Neural cell (in vitro differentiated cells): Measurements from ENCODE around the gene NAGLU. TPM values are rescaled to one million over a fixed set of nuclear protein-coding genes. Genes with fewer than 3 reads are reported as not detected.

Experiments
- H2AFZ ChIP-seq: fragments of 200-600, 300-800 bp; sonication (generic), shearing (Covaris generic); 2 replicates; pipeline ENCODE4 v1.6.0; 2014; ENCODE audit warnings: low read depth, mild to moderate bottlenecking, antibody characterized with exemption, low read length, moderate library complexity
- H3F3A ChIP-seq: fragments of 200-600 bp; shearing (Covaris generic); 2 replicates; pipeline ENCODE4 v1.6.1; 2016; ENCODE audit warnings: mild to moderate bottlenecking, moderate library complexity, mixed read lengths, antibody characterized with exemption, low read length; ENCODE audit not compliant: insufficient read depth, poor library complexity, severe bottlenecking
- H3K27ac ChIP-seq: fragments of 200-600, 300-800 bp; sonication (generic), shearing (Covaris generic); 2 replicates; pipeline ENCODE4 v1.5.1; 2014; ENCODE audit warnings: mild to moderate bottlenecking, low read length, moderate library complexity
- H3K27me3 ChIP-seq: fragments of 300-800, 200-600 bp; sonication (generic), shearing (Covaris generic); 2 replicates; pipeline ENCODE4 v1.6.0; 2014; ENCODE audit warnings: mild to moderate bottlenecking, low read depth, low read length, moderate library complexity; ENCODE audit not compliant: insufficient read depth
- H3K36me3 ChIP-seq: fragments of 300-800, 200-600 bp; sonication (generic), shearing (Covaris generic); 2 replicates; pipeline ENCODE4 v1.5.1; 2014; ENCODE audit warnings: mild to moderate bottlenecking, antibody characterized with exemption, low read length, moderate library complexity; ENCODE audit not compliant: insufficient read depth
- H3K4me2 ChIP-seq: fragments of 300-800, 200-600 bp; sonication (generic), shearing (Covaris generic); 2 replicates; pipeline ENCODE4 v1.6.0; 2014; ENCODE audit warnings: mild to moderate bottlenecking, low read length
- H3K4me3 ChIP-seq: fragments of 300-800, 200-600 bp; sonication (generic), shearing (Covaris generic); 2 replicates; pipeline ENCODE4 v1.5.1; 2014; ENCODE audit warnings: mild to moderate bottlenecking, low read length, moderate library complexity
- H3K79me2 ChIP-seq: fragments of 200-600 bp; shearing (Covaris generic); replicated peaks from 2 replicates; pipeline ENCODE4 v1.6.0; 2014; ENCODE audit warnings: mild to moderate bottlenecking, low read length, moderate library complexity; ENCODE audit not compliant: insufficient read depth
- H3K9ac ChIP-seq: fragments of 300-800, 200-600 bp; sonication (generic), shearing (Covaris generic); 2 replicates; pipeline ENCODE4 v1.6.1; 2016; ENCODE audit warnings: mild to moderate bottlenecking, low read length, mixed read lengths
- H3K9me2 ChIP-seq: fragments of 200-600 bp; shearing (Covaris generic); 2 replicates; pipeline ENCODE4 v1.6.1; 2016; ENCODE audit warnings: mild to moderate bottlenecking, low read length, mixed read lengths; ENCODE audit not compliant: insufficient read depth
- H3K9me3 ChIP-seq: fragments of 200-600, 300-800 bp; sonication (generic), shearing (Covaris generic); 2 replicates; pipeline ENCODE4 v1.6.1; 2016; ENCODE audit warnings: mild to moderate bottlenecking, mixed run types, low read length, moderate library complexity, mixed read lengths
- H4K20me1 ChIP-seq: fragments of 200-600 bp; shearing (Covaris generic); 2 replicates; pipeline ENCODE4 v1.6.1; 2016; ENCODE audit warnings: mild to moderate bottlenecking, mixed run types; ENCODE audit not compliant: insufficient read depth
- CTCF ChIP-seq: fragments of 450-650 bp; IDR thresholded peaks from 2 replicates; pipeline ENCODE4 v1.5.1; 2014; ENCODE audit warnings: antibody characterized with exemption, mild to moderate bottlenecking, moderate library complexity; ENCODE audit not compliant: poor library complexity, severe bottlenecking
- EP300 ChIP-seq: fragments of 450-650 bp; conservative IDR thresholded peaks from 2 replicates; pipeline ENCODE4 v1.6.1; 2014; ENCODE audit warnings: antibody characterized with exemption, mild to moderate bottlenecking, moderate library complexity; ENCODE audit not compliant: poor library complexity, severe bottlenecking
- EZH2 ChIP-seq: fragments of 200-600, 300-800 bp; shearing (Covaris generic), sonication (generic); IDR thresholded peaks from 2 replicates; pipeline ENCODE4 v1.6.1; 2014; ENCODE audit warnings: antibody characterized with exemption, low read length, borderline replicate concordance, mild to moderate bottlenecking; ENCODE audit not compliant: insufficient read depth, poor library complexity, severe bottlenecking
- MXI1 ChIP-seq: fragments of 450-650 bp; conservative IDR thresholded peaks from 2 replicates; pipeline ENCODE4 v1.6.1; 2014; ENCODE audit warnings: antibody characterized with exemption, mild to moderate bottlenecking; ENCODE audit not compliant: poor library complexity, severe bottlenecking
- POLR2AphosphoS5 ChIP-seq: IDR thresholded peaks from 2 replicates; pipeline ENCODE4 v1.6.1; 2012
- RAD21 ChIP-seq: fragments of 450-650 bp; conservative IDR thresholded peaks from 2 replicates; pipeline ENCODE4 v1.6.1; 2014; ENCODE audit warnings: antibody characterized with exemption, mild to moderate bottlenecking, moderate library complexity
- REST ChIP-seq: IDR thresholded peaks from 2 replicates; pipeline ENCODE4 v1.6.1; 2012; ENCODE audit warnings: borderline replicate concordance
- SMC3 ChIP-seq: fragments of 450-650 bp; conservative IDR thresholded peaks from 2 replicates; pipeline ENCODE4 v1.6.1; 2014; ENCODE audit warnings: antibody characterized with exemption, mild to moderate bottlenecking, moderate library complexity; ENCODE audit not compliant: poor library complexity
- TAF1 ChIP-seq: IDR thresholded peaks from 2 replicates; pipeline ENCODE4 v1.6.1; 2012; ENCODE audit warnings: low read depth
- polyA plus RNA-seq: library from polyadenylated mRNA; depleted of rRNA; stranded (reverse); fragments of >200 nt; gene quantifications from 2 replicates; pipeline ENCODE4 v1.2.3, GENCODE V29; 2014

Gene NAGLU
- polyA plus RNA-seq, 1 donor from 2014 or later = 12.1 TPM

GRCh38 chr17:42577532-42578281, 41.7 kb downstream of the NAGLU start, which contains the start of gene PSMC3IP:
TSS of gene PSMC3IP (minus strand) at chr17:42577729. CDS start at chr17:42577686, 43 bp downstream.
- peak within 1 kb of the TSS; percentile 93 for H3K4me3 ChIP-seq
- H2AFZ ChIP-seq = peak within 1 kb of the TSS; percentile 5
- no peaks in the 10 kb centered on the region for H3F3A ChIP-seq
- H3K9me2 ChIP-seq = no peaks in the 10 kb centered on the region
- peak within 1 kb of the TSS; percentile 98 for H3K4me2 ChIP-seq
- peak within 1 kb of the TSS; percentile 73 for H3K9ac ChIP-seq
- H3K27ac ChIP-seq = peak within 1 kb of the TSS; percentile 60
- peaks cover 12% of the 10 kb centered on the region for H3K79me2 ChIP-seq
- H3K27me3 ChIP-seq = no peaks in the 10 kb centered on the region
- H3K9me3 ChIP-seq = no peaks in the 10 kb centered on the region
- H4K20me1 ChIP-seq = no peaks in the 10 kb centered on the region
- TF ChIP-seq SMC3 (peak; percentile 49), EP300 (peak; percentile 22), RAD21 (peak; percentile 37), MXI1 (peak; percentile 86), CTCF (peak; percentile 74), REST (no peak), EZH2 (no peak), POLR2AphosphoS5 (peak; percentile 57), TAF1 (no peak)
- H3K36me3 ChIP-seq = peaks cover 6% of the 10 kb centered on the region

- Histone ChIP-seq H4K20me1 (no peaks in the 10 kb centered on the region), H3K9ac (peak overlapping the region; percentile 73), H3K27me3 (no peaks in the 10 kb centered on the region), H3K9me3 (no peaks in the 10 kb centered on the region), H3F3A (no peaks in the 10 kb centered on the region), H3K4me3 (peak overlapping the region; percentile 93), H3K27ac (peak overlapping the region; percentile 60), H3K36me3 (no peaks in the 10 kb centered on the region), H3K9me2 (no peaks in the 10 kb centered on the region), H2AFZ (no peak overlapping the region), H3K79me2 (peaks cover 12% of the 10 kb centered on the region), H3K4me2 (peak overlapping the region; percentile 98)
- TF ChIP-seq RAD21 (peak; percentile 75), SMC3 (peak; percentile 68), CTCF (peak; percentile 77), REST (no peak)
These were observed 42.3 kb downstream of the NAGLU start for GRCh38 chr17:42578282-42578869.
